Panc1 (cell line): Measurements from ENCODE around the gene IFIT1.
"Not testable (repeated sequence)": the region's sequence is repeated elsewhere in the genome, so short reads cannot be mapped to it uniquely, and the experiment has no call there.

Experiments
- CTCF ChIP-seq: fragments of 450-650 bp; IDR thresholded peaks from 2 replicates; pipeline ENCODE4 v1.5.1; 2017; ENCODE audit warnings: mild to moderate bottlenecking
- REST ChIP-seq, 2 experiments: IDR thresholded peaks; 2 replicates each; pipeline ENCODE4 v1.6.1; 2011 to 2012; ENCODE audit warnings: low read depth in 2 of 2, control low read depth in 1 of 2, low read length in 1 of 2, mild to moderate bottlenecking in 1 of 2, moderate library complexity in 1 of 2; ENCODE audit not compliant: insufficient read depth in 1 of 2
- SIN3A ChIP-seq: IDR thresholded peaks from 2 replicates; pipeline ENCODE4 v1.6.1; 2012; ENCODE audit warnings: low read depth, mild to moderate bottlenecking, low read length, moderate library complexity, borderline replicate concordance; ENCODE audit not compliant: insufficient read depth

- not testable (repeated sequence) for TF ChIP-seq REST (IDR thresholded peaks at IDR 0.05; ENCODE audit: insufficient read depth in 1 of 2, low read depth in 2 of 2, low read length in 1 of 2); CTCF; SIN3A
Observed at GRCh38 chr10:89406178-89406577, 13.8 kb downstream of the IFIT1 start.
